ENCODE measurements around the gene BTBD18. TPM values are rescaled to one million over a fixed set of nuclear protein-coding genes. Genes with fewer than 3 reads are reported as not detected.

The BTBD18 gene
- total and polyA plus RNA-seq, 2 of the 13 experiments (the other 11 are each of a cell fraction or from before 2014, with no cell fraction given) = not detected

GRCh38 chr11:57800444-57801182 lies 49.0 kb upstream of the BTBD18 start (continued):
- TF ChIP-seq ZNF780A (CRISPR knock-in tag; IDR thresholded peaks at IDR 0.05) (no peak), GLI4 (CRISPR knock-in tag; IDR thresholded peaks at IDR 0.05; ENCODE audit: borderline replicate concordance) (no peak), ZNF652 (CRISPR knock-in tag; IDR thresholded peaks at IDR 0.05; ENCODE audit: borderline replicate concordance, low read depth) (0 out of 2 replicates have a peak, but pooled peaks have one; percentile 20), ZNF230 (CRISPR knock-in tag; IDR thresholded peaks at IDR 0.05) (0 out of 2 replicates have a peak, but pooled peaks have one; percentile 36), ZNF275 (CRISPR knock-in tag; IDR thresholded peaks at IDR 0.05; ENCODE audit: borderline replicate concordance) (0 out of 2 replicates have a peak, but pooled peaks have one; percentile 22), STAG1 (CRISPR knock-in tag; IDR thresholded peaks at IDR 0.05) (peak; percentile 95), ZMYM2 (CRISPR knock-in tag; IDR thresholded peaks at IDR 0.05) (peak; percentile 45; the same call in 1 of the 2 replicates), NFYC (CRISPR knock-in tag; IDR thresholded peaks at IDR 0.05) (no peak; the same call in 1 of the 2 replicates), HMG20B (CRISPR knock-in tag; conservative IDR thresholded peaks at IDR 0.05) (no peak; the same call in 1 of the 2 replicates), ZNF260 (CRISPR knock-in tag; IDR thresholded peaks at IDR 0.05; ENCODE audit: borderline replicate concordance, low read depth) (no peak), TMF1 (CRISPR knock-in tag; IDR thresholded peaks at IDR 0.05; ENCODE audit: low read depth) (no peak), ZNF326 (CRISPR knock-in tag; IDR thresholded peaks at IDR 0.05; ENCODE audit: borderline replicate concordance) (no peak), ZBTB3 (CRISPR knock-in tag; IDR thresholded peaks at IDR 0.05; ENCODE audit: borderline replicate concordance, low read depth) (no peak), POGK (CRISPR knock-in tag; conservative IDR thresholded peaks at IDR 0.05) (no peak), PCBP1 (IDR thresholded peaks at IDR 0.05; ENCODE audit: borderline replicate concordance, low read depth, low read length) (no peak), NR1H2 (CRISPR knock-in tag; IDR thresholded peaks at IDR 0.05; ENCODE audit: borderline replicate concordance, low read depth) (no peak), XBP1 (CRISPR knock-in tag; IDR thresholded peaks at IDR 0.05) (no peak), ZSCAN22 (CRISPR knock-in tag; IDR thresholded peaks at IDR 0.05) (no peak), ZNF17 (CRISPR knock-in tag; IDR thresholded peaks at IDR 0.05) (no peak), ATF1 (CRISPR knock-in tag; IDR thresholded peaks at IDR 0.05) (no peak; the same call in 1 of the 2 replicates), HNRNPL (IDR thresholded peaks at IDR 0.05; ENCODE audit: low read depth, low read length) (no peak), CCAR2 (optimal IDR thresholded peaks at IDR 0.05; ENCODE audit: low read depth, low read length) (no peak), ZNF570 (CRISPR knock-in tag; IDR thresholded peaks at IDR 0.05; ENCODE audit: borderline replicate concordance) (no peak), LRRFIP1 (CRISPR knock-in tag; conservative IDR thresholded peaks at IDR 0.05) (no peak), MBNL3 (CRISPR knock-in tag; conservative IDR thresholded peaks at IDR 0.05) (no peak), ZBTB7B (CRISPR knock-in tag; IDR thresholded peaks at IDR 0.05) (no peak)

Data from HepG2 (cell line).